ENCODE results near the gene VSIG8.

Gene VSIG8

DNA sequence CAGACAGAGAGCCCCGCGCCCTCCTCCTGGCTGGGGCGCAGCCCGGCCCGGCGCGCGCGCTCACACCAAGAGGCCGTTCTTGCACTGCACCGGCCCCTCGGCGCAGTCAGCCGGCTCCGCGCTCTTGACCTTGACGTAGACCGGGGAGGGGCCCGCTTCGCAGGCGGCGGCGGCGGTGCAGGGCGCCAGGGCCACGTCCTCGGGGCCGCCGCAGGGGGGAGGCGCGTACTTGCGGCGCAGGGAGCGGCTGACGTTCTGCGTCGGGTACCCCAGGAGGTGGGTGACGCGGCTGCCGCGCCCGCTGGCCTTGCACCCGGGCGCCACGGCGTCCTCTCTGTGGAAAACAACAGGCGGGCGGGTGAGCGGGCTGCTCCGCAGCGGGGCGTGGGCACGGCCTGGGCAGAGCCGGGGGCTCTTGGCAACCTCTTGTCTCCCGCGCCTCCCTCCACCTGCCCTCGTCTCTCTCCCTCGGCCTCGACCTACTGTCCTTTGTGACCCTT is 7.7 kb downstream of the VSIG8 start:
- peak; percentile 80 for DNase-seq

DNA sequence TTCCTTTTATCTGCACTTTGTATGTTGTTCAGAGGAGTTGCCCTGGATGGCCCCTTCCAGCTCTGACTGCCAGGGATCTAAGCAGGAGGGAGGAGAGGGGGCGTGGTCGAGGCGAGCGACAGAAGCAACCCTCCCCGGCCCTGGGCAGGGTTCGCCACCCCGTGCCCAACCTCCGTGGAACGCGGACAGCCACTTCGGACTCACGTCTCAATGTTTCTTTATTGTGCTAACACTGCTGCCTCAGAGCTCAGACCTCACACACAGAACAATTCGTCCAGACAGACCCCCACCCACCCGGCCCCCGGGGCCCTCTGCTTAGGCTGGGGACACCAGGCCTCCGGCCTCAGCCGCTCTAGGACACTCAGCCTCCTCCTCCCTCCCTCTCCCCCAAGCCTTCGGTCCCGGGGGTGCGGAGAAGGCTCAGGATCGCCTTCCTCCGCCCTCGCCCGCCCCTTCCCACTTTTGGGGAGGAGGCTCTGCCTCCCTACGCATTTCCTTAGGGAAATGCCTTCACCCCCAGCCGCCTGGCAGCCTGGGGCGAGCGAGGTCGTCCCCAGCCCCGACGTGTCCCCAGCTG is 8.3 kb downstream of the VSIG8 start:
- DNase-seq = peak; percentile 13

DNA sequence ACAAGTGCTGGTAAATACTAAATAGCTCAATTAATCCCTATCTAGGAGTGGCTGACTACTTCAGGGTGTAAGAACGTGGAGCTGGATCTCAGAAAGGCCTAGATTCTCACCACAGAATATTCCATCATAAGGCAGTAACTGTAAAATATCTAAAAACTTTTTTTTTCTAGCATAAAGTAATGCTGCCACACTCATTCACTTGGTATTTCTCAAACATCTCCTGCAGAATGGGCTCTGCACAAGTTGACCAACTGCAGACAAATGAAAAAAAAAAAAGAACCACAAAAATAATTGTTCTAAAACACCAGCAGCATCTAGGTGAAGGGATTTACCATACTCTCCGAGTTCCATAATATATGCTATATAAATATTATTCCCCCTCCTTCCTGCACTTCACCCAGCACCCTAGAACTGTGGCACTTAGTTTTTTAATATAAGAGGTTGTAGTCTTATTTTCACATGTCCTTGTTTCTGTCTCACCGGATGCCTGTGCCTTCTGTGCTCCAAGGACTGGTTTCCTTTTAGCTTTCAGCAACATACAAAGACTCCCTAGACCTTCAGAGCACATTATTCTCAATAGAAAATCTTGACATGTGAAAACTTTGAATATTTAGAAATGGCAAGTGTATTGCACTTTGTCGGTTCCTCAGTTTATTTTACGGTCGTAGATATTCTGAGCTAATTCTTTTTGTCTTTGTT is 8.9 kb downstream of the VSIG8 start:
- no peak for DNase-seq

- peak; percentile 7 for DNase-seq
Measured at GRCh38 chr1:159851407-159851806, 11.1 kb downstream of the VSIG8 start.

DNA sequence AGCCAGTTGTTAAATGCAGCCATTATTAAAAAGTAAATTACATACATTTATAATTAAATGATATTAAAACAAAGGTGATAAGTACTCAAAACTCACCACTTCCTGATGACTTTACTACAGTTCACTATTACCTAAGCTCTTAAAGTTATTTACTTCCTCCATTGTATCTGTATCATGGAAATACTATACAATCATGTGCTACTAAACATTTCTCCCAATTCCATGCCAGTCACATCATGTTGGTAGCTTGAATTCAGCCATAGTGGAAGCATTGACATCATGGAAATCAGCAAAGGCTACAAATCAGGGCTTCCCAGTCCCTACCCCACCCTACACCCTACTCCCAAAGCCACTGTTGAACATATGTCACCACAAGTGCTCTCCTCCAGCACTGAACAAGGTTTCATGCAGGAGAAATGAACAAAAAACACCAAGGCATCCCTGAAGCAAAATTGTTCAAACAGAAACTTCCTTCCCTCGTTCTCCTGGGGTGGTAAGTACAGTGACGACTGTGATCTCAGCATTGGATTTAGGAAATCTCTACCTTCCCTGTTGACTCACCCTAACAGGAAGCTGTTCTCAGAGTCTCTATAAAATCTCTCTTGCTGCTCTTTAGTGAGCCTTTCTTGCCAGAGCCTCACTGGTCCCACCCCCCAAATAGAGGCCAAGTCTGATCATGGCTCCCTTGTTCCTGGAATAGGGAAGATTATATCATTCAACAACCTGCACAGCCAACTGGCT is 12.7 kb downstream of the VSIG8 start:
- no peak for DNase-seq

GRCh38 chr1:159848326-159848725 is 14.1 kb downstream of the VSIG8 start:
- no peak for DNase-seq

GRCh38 chr1:159847231-159847630 is 15.2 kb downstream of the VSIG8 start:
- no peak for DNase-seq

GRCh38 chr1:159845751-159846629 is 16.5 kb downstream of the VSIG8 start:
- DNase-seq = no peak

- no peak for DNase-seq
Measured at GRCh38 chr1:159843459-159843858, 19.0 kb downstream of the VSIG8 start.

DNA sequence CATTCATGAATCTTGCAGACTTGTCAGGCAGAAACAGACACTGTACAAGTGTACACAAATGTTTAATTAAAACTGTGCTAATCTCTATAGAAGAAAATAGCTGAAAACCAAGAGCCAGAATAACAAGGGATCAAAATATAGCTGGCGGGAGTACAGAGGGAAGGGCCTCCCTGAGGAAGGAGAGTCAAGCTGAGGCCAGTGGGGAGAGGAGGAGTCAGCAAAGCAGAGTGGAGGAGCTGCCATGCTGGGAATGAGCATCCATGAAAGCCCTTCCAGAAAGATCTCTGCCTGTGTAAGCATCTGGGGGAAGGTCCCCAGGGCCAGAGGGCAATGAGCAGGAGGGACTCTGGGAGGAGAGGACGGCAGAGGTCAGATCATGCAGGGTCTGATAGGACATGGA is 20.7 kb downstream of the VSIG8 start:
- DNase-seq = no peak

DNA sequence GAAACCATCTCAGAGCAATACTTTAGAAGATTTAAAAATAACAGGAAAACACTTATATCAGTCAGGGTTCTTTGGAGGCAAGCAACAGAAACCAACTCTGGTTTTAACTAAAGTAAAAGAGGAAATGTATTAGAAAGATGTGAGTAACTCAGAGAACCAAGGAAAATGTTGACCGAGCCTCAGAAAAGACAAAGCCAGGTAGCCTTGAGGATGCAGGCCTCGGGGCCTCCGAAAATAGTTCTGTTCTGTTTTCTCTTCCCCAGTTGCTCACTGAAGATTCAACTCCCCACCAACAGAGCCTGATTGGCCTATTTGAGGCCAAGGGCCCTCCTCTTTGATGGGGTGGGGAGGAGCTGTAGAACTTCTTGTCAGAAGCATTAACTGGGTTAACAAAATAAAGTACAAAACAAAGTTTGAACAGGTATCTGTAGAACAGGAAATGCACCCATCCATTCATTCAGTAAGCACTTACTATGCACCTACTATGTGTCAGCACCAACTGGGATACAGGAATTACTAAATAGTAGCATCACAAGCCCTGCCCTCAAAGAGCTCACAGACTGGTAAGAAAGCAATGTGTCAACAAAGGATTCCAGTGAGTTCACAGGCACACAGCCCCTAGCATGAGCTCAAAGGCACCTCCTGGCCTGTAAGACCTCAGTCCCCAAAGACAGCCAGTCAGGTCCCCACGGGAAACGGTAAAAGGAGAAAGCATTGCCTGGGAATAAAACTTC is 23.2 kb downstream of the VSIG8 start:
- no peak for DNase-seq

DNA sequence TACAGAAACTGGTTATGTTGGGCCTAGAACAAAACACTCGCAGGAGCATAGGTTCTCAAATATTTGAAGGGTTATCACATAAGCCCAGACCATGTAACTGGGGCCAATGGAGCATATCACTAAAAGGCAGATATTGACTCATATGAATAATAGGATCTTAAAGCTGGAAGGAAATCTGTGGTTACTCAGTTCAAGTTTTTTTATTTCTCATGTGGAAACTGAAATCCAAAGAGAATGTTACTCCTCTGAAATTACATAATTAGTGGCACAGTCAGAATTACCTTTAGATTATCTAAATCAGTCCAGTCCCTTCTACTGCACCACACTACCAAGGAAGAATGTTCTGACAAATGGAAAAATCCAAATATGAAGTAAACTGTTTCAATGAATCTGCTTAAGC is 23.7 kb downstream of the VSIG8 start:
- DNase-seq = no peak

GRCh38 chr1:159835862-159836525 is 26.5 kb downstream of the VSIG8 start:
- DNase-seq = no peak

- no peak for DNase-seq
Measured at GRCh38 chr1:159835356-159835755, 27.1 kb downstream of the VSIG8 start.

DNA sequence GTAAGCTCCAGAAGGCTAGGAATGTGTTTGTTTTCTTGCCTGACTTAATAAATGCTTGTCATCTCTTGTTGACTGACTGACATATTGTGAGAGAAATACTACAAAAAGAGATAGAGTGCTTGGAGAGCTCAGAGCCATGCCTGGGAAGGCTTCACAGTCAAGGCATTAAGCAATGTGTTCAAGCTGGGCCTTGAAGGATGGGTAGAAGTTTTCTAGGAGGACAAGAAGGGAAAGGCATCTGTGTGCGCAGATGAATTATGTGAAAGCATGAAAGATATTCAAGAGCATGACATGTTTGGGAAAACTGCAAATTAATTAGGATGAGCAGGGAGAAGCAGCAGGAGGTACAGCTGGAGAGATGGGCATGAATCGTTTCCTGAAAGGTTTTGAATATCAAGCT is 30.1 kb downstream of the VSIG8 start:
- no peak for DNase-seq

DNA sequence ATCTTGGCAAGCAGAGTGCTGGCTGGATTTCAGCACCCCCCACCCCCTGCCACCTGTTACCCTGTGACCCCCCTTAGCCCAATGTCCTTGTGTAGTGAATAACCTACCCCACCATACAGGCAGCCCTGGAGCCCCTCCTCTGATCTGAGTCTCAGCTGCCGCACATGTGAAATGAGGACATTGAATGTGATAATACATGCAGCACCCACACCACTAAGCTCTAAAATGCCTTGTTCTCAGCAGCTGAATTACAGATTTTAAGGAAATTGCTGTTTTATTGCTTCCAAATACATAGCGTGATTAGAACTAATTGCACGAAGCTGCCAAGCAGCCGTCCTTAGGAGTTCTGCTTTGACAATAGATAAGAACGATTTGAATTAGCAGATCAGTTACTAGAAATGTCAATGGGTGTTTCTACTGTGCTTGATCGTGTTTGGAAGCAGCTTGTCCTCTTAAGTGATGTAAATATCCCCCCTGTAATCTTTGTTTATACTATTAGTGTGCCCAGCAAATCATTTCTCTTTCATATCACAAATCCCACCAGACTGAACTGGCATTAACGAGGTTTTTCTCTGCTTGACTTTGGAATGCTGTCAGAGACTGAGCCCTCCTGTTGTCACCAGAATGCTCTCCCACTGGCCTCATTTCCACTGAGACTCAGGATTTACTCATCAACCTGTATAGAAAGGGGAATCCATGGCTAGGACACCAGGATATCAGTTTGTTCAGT is 30.9 kb downstream of the VSIG8 start:
- no peak for DNase-seq

DNA sequence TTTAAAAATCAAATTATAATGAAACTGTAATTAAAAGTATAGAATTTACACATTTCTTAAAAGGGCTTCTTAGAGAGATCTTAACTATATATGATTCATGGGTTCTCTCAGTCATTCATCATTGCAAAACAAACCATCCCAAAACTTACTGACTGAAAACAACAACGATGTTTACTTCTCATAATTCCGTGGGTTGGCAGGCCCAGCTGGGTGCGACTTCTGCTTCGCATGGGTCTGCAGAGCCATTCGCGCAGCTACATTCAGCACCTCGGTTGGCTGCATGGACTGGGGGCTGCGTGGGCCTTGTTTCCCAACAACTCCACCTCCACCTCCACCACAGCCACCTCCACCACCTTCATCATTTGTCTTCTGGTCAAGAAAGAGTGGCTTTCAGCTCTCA is 31.7 kb downstream of the VSIG8 start:
- DNase-seq = no peak

DNA sequence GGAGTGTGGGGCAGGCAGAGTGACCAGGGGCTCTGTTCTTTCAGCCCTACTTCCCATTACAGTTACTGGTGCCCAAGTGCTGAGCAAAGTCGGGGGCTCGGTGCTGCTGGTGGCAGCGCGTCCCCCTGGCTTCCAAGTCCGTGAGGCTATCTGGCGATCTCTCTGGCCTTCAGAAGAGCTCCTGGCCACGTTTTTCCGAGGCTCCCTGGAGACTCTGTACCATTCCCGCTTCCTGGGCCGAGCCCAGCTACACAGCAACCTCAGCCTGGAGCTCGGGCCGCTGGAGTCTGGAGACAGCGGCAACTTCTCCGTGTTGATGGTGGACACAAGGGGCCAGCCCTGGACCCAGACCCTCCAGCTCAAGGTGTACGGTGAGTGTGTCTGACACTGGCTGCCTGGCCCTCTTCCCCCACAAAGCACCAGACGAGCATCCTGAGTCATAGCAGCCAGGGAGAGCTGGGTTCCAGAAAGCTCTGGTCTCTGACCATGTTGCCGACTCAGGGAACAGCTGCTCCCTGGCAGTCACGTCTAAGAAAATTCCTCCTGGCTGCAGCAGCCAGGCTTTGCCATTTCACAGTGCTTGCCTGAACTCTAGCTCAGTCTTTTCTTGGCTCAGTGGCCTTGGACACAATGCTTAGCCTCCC is 32.5 kb downstream of the VSIG8 start:
- no peak for DNase-seq

GRCh38 chr1:159829273-159829634 is 33.2 kb downstream of the VSIG8 start:
- peak; percentile 13 for DNase-seq

DNA sequence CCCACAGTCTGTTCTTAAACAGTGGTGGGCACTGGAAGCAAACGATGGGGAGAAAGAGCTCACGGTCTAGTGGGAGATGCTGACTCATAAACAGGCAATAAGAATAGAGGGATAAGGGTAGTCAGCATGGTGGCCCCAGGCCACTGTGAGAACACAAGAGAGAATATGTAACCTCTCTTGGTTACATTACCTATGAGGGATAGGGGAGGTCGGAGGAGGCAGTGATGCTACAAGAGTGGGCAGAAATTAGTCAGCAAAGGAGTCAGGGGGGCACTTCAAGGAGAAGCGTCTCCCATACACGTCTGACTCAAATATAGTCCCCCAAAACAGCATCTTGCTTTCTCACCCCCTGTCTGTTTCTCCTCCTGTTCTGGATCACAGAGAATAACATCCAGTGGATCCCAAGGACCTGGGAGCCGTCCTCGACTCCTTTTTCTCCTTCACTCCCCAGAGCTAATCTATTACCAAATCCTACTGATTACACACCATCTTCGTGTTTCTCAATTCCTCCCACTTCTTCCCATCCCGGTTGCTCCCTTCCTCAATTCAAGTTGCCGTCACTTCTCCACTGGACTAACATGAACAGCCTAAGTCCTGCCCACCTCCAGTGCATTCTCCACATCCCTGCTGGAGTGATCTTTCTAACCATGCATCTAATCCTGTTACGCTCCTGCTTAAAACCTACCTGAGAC is 33.7 kb downstream of the VSIG8 start:
- no peak for DNase-seq
